HG02623 (cell line): Measurements from ENCODE around the gene UNK.
"Not testable (repeated sequence)": the region's sequence is repeated elsewhere in the genome, so short reads cannot be mapped to it uniquely, and the experiment has no call there.

Experiments used
- ATAC-seq: cut with Tn5 transposase; IDR thresholded peaks from one replicate; pipeline ENCODE4 v1.9.1; 2021; ENCODE audit warnings: moderate library complexity; ENCODE audit not compliant: unreplicated experiment

UNK gene

GRCh38 chr17:75795820-75796607 lies 11.4 kb downstream of the UNK start:
- ATAC-seq = no peak

- no peak for ATAC-seq
These were observed 14.8 kb downstream of the UNK start for GRCh38 chr17:75799402-75799801.

GRCh38 chr17:75803883-75804282 lies 19.3 kb downstream of the UNK start:
- ATAC-seq = no peak

- no peak for ATAC-seq
These were observed 22.4 kb downstream of the UNK start for GRCh38 chr17:75806822-75807500.

GRCh38 chr17:75807861-75808260 lies 23.3 kb downstream of the UNK start:
- ATAC-seq = no peak

- no peak for ATAC-seq
These were observed 23.9 kb downstream of the UNK start for GRCh38 chr17:75808549-75808904.

GRCh38 chr17:75808905-75809621 lies 24.5 kb downstream of the UNK start:
- ATAC-seq = no peak

- no peak for ATAC-seq
These were observed 25.1 kb downstream of the UNK start for GRCh38 chr17:75809631-75810111.

- ATAC-seq = no peak
These were observed 25.6 kb downstream of the UNK start for GRCh38 chr17:75810216-75810615.

- not testable (repeated sequence) for ATAC-seq
These were observed 26.1 kb downstream of the UNK start for GRCh38 chr17:75810756-75811155.

- no peak for ATAC-seq
These were observed 26.6 kb downstream of the UNK start for GRCh38 chr17:75811174-75811573.

- ATAC-seq = no peak
These were observed 27.7 kb downstream of the UNK start for GRCh38 chr17:75812096-75813013.

GRCh38 chr17:75813081-75814020 lies 28.7 kb downstream of the UNK start:
- no peak for ATAC-seq

- no peak for ATAC-seq
These were observed 29.4 kb downstream of the UNK start for GRCh38 chr17:75814021-75814395.

GRCh38 chr17:75814900-75815373 lies 30.3 kb downstream of the UNK start:
- ATAC-seq = no peak

- ATAC-seq = no peak
These were observed 30.8 kb downstream of the UNK start for GRCh38 chr17:75815399-75815798.

- ATAC-seq = no peak
These were observed 32.1 kb downstream of the UNK start for GRCh38 chr17:75816693-75817092.

- no peak for ATAC-seq
These were observed 33.0 kb downstream of the UNK start for GRCh38 chr17:75817571-75817970.

GRCh38 chr17:75818326-75818885 lies 33.8 kb downstream of the UNK start:
- ATAC-seq = no peak
